ENCODE data around the gene ZBTB32. TPM values are rescaled to one million over a fixed set of nuclear protein-coding genes. Genes with fewer than 3 reads are reported as not detected.

Gene ZBTB32
- total RNA-seq, 1 donor from 2014 or later, result 57.1 TPM

DNA sequence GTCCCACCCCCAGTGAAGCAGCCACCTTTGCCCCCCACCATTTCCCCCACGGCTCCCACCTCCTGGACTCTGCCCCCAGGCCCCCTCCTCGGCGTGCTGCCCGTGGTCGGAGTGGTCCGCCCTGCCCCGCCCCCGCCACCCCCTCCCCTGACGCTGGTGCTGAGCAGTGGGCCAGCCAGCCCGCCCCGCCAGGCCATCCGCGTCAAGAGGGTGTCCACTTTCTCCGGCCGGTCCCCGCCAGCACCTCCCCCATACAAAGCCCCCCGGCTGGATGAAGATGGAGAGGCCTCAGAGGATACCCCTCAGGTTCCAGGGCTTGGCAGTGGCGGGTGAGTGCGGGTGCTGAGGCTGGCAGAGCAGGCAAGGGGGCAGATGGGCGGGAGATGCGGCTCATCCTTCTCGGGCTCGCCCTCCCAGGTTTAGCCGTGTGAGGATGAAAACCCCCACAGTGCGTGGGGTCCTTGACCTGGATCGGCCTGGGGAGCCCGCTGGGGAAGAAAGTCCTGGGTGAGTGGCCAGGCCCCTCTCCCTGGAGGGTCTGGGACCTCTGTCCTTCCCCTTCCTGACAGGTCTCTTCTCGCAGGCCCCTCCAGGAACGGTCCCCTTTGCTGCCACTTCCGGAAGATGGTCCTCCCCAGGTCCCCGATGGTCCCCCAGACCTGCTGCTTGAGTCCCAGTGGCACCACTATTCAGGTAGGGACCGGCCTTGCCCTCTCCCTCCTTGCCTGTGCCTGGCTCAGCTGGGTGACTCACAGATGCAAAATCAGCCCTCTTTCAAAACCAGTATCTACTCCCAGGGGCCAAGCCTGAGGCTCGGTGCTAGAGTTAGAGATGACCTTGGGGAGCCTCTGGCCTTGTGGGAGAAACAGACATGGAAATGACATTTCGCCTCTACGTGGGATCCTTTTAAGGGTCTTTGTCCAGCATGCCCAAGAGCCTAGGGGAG lies 29.1 kb downstream of the ZBTB32 start:
- intact Hi-C loops (cut with micrococcal nuclease), result no loop called here

- intact Hi-C loops (cut with micrococcal nuclease), result no loop called here
Observed at GRCh38 chr19:35734273-35734672, 29.9 kb downstream of the ZBTB32 start.

GRCh38 chr19:35734889-35735288 lies 30.5 kb downstream of the ZBTB32 start:
- intact Hi-C loops (cut with micrococcal nuclease), result no loop called here

DNA sequence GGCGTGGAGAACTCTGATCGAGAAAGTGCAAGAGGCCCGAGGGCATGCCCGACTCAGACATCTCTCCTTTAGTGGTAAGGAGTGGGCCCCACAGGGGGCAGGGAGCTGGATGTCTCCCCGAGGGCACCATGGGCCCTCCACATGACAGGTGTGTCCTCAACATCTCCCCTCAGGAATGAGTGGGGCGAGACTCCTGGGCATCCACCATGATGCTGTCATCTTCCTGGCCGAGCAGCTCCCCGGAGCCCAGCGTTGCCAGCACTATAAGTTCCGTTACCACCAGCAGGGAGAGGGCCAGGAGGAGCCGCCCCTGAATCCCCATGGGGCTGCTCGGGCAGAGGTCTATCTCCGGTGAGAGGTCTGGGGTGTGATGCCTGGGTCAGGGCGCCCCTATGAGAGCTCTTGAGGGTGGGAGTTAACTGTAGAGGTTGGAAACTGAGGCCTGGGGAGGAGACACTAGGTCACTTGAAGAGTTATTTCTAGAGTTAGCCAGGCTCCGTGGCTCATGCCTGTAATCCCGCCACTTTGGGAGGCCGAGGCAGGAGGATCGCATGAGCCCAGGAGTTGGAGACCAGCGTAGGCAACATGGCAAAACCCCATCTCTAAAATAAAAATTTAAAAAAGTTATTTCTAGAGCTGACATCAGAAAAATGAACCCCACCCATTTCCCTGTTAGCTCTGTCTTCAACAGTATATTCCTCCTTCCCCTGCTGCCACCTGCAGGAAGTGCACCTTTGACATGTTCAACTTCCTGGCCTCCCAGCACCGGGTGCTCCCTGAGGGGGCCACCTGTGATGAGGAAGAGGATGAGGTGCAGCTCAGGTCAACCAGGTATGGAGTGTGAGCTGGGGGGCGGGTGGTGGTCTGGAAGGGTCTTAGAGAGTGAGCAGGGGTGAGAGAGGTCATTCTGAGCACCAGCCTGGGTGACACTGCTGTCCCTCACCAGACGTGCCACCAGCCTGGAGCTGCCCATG lies 32.8 kb downstream of the ZBTB32 start:
- intact Hi-C loops (cut with micrococcal nuclease), result no loop called here

- intact Hi-C loops (cut with micrococcal nuclease), result no loop called here
Observed at GRCh38 chr19:35738021-35738886, 33.9 kb downstream of the ZBTB32 start.

DNA sequence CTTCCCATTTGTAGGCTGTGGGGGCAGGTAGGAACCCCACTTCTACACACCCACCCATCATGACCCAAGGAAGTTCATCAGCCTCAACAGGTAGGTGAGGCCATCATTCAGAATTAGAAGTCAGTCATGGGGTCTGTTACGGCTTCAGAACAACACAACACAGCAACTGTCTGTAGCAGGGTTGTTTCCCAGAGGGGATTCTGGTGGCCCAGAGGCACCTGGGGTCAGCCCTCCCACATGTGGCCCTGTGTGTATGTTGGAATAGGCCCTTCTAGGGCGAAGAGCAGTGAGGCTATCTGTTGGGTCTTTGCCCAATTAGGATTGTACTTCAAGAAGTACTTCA lies 34.5 kb downstream of the ZBTB32 start:
- intact Hi-C loops (cut with micrococcal nuclease), result no loop called here

DNA sequence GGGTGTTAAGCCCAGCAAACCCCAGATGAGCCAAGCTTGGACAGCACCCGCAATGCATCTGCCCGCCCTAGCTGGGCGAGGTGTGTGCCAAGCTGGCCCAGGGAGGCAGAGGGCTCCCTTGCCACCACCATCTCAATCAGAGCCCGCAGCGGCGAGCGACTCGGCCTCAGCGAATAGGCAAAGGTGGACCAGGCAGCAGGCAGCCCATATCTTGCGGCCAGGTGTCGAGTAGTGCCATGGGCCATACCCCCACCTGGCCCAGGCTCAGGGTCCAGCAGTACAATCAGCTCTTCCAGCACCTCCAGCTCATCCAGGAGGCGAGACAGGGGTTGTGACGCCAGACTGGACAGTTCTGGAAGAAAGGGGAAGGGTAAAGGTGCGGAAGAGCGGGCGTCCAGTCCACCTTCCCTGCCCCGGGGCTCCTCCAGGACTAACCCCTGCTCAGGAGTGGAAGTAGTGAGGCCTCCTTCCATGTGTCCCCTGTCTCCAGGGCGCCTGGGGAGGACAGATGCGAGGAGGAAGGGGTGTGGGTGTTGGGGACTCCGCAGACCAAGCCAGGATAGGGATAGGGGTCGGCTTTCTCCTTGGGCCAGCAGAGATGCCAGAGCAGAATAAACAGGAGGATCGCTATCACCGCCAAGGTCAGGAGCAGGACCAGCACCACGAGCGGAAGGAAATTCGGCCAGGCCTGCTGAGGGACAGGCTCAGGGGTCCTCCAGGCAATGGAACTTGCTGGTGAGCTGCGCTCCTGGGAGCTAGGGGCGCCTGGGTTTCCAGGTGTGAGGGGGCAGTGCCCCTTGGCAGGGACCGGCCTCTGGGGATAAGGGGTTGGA lies 35.1 kb downstream of the ZBTB32 start:
- intact Hi-C loops (cut with micrococcal nuclease), result loop anchor here (1.0 to 10.0 kb wide), 5 partner anchors 22 to 375 kb away; partner anchors contain the start of genes OVOL3, POLR2I, RBM42 and TBCB

DNA sequence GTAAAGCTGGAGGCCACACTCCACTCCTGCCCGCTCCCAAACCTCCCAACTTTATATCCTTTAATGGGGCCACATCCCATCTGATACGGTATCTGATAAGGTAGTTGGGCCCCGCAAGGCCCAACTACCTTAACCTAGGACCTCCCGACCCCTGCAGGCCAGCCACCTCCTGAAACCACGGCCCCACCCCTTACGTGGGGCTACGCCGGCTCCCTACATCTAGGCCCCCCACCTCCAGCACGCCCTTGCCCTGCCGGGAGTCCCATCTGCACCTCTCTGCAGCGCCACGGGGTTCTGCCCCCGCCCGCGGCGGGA lies 35.7 kb downstream of the ZBTB32 start:
- intact Hi-C loops (cut with micrococcal nuclease), result loop anchor here (1.0 to 10.0 kb wide), 5 partner anchors 23 to 375 kb away; partner anchors contain the start of genes OVOL3, POLR2I, RBM42 and TBCB

DNA sequence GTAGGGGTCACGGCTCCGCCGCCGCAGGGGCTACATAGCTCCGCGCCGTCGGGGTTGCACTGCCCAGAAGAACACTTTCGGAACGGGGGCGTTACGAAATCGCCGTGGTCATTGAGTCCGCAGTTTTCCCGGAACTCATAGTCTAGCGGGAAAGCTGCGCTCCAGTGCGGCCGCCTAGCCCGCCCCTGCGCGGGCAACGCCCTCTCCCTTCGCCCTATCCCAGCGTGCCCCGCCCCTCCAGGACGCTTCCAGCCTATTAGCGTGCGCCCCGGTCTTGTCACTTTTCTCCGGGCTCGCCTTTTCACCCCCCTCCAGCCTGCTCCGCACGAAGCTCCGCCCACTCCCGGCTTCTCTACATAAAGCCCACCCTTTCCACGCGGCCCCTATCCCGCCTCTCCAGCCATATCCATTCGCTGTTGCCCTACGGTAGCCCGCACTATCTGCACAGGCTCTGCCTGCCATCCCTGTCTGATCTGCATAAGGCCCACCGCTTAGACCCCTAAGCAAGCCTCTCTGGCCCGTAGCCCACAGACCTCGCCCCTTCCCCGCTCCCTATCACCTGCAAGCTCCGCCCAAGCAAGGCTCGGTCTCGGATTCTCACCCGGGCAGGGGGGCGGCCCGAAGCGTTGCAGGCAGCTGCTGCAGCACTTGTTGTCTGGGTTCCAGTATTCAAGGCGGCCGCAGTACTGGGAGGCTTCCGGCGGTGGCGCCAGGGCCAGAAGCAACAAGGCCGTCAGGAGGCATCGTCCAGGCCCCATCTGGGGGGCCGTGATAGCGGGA lies 36.3 kb downstream of the ZBTB32 start:
- intact Hi-C loops (cut with micrococcal nuclease), result loop anchor here (1.0 to 10.0 kb wide), 5 partner anchors 23 to 374 kb away; partner anchors contain the start of genes OVOL3, POLR2I, RBM42 and TBCB

GRCh38 chr19:35741203-35741515 lies 36.8 kb downstream of the ZBTB32 start:
- intact Hi-C loops (cut with micrococcal nuclease), result loop anchor here (2.0 to 10.0 kb wide), 3 partner anchors 48 to 374 kb away; partner anchors contain the start of genes OVOL3, POLR2I, RBM42 and TBCB

- intact Hi-C loops (cut with micrococcal nuclease), result loop anchor here (5.0 to 10.0 kb wide), 2 partner anchors 115 to 373 kb away; partner anchors contain the start of genes OVOL3, POLR2I, RBM42 and TBCB
Observed at GRCh38 chr19:35742121-35742724, 37.9 kb downstream of the ZBTB32 start, which contains the start of gene IGFLR1. IGFLR1 (minus strand) TSS chr19:35742452; CDS start chr19:35741180, 1,272 bp downstream.

DNA sequence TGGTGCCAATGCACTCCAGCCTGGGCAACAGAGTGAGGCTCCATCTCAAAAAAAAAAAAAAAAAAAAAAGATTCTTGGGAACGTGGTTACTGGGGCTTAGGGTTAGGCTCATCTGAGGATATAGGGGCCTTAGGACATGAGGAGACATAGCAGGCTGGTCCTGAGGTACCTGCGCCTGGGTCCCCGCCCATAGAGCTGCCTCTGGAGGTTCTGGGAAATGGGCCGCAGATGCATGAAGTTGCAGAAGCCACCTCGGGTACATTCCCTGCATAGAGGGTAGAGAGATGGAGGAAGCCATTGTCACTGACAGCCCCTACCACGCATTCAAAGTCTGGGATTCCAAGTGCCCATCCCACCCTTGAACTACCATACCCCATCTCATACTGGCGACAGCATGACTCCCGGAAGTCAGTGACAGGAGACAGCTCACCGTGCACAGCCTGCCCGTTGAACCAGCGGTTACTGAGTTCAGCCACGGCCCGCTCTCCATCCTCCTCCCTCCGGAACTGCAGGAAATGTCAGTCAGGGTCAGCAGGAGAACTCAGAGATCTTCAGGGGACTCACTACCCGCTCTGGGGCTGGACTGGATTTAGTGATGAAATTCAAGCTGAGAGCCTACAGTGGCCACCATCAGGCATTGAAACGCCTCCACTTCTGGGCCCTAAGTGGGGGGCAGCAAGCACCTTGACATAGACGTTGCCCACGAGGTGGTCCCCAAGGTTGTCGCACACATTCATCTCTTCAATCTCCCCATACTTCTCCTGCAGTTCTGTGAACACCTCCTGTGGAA lies 39.5 kb downstream of the ZBTB32 start:
- intact Hi-C loops (cut with micrococcal nuclease), result loop anchor here (2.0 to 10.0 kb wide), 5 partner anchors 27 to 371 kb away; partner anchors contain the start of genes HCST, OVOL3, POLR2I and RBM42

- intact Hi-C loops (cut with micrococcal nuclease), result loop anchor here (1.0 to 10.0 kb wide), 7 partner anchors 28 to 370 kb away; partner anchors contain the start of genes ARHGAP33, HCST, OVOL3 and POLR2I
Observed at GRCh38 chr19:35744430-35745327, 40.3 kb downstream of the ZBTB32 start.

- intact Hi-C loops (cut with micrococcal nuclease), result loop anchor here (1.0 to 10.0 kb wide), 6 partner anchors 29 to 369 kb away; partner anchors contain the start of genes ARHGAP33, HCST, OVOL3 and POLR2I
Observed at GRCh38 chr19:35745328-35746086, 41.1 kb downstream of the ZBTB32 start, which contains the start of the genes PSENEN and U2AF1L4. PSENEN (plus strand) TSS chr19:35745651; CDS start chr19:35745931, 280 bp downstream. U2AF1L4 (minus strand) TSS chr19:35745418; CDS start chr19:35745391, 27 bp downstream.

DNA sequence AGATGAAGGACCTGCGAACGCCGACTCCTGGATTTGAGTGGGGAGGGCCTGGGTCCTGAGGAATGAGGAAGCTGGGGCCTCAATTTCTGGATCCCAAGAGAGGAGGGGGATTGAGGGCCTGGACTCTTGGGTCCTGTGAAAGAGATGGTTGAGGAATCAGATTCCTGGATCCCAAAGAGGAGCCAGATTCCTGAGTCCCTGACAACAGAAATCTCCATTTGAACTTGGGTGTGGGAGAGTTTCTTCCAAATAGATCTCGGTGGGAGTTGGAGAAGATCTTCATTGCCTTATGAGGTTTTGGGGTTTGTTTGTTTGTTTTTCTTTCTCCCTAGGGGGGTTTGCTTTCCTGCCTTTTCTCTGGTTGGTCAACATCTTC lies 41.7 kb downstream of the ZBTB32 start:
- intact Hi-C loops (cut with micrococcal nuclease), result loop anchor here (10.0 kb wide), 1 partner anchor 369 kb away; the partner anchor contains the start of genes OVOL3, POLR2I and TBCB
